GM20000 (cell line): Measurements from ENCODE around the gene STX1B.
"Not testable (repeated sequence)": the region's sequence is repeated elsewhere in the genome, so short reads cannot be mapped to it uniquely, and the experiment has no call there.

Experiments used
- DNase-seq: peaks from one replicate; pipeline ENCODE4 v3.0.0; 2012; ENCODE audit warnings: low spot score
- CTCF ChIP-seq: IDR thresholded peaks from 2 replicates; pipeline ENCODE4 v1.5.1; 2012; ENCODE audit warnings: mild to moderate bottlenecking, control low read depth; ENCODE audit errors: extremely low read depth, missing control alignments

Gene STX1B

GRCh38 chr16:30947859-30948666 is 62.4 kb downstream of the STX1B start:
- peak; percentile 69 for DNase-seq
- no peak for TF ChIP-seq CTCF

GRCh38 chr16:30947541-30947858 is 62.9 kb downstream of the STX1B start:
- TF ChIP-seq CTCF: no peak
- DNase-seq: no peak

- no peak for DNase-seq
- TF ChIP-seq CTCF: no peak
Measured at GRCh38 chr16:30946671-30947540, 63.5 kb downstream of the STX1B start.

- no peak for DNase-seq
- TF ChIP-seq CTCF: no peak
Measured at GRCh38 chr16:30944352-30944751, 66.1 kb downstream of the STX1B start.

- no peak for TF ChIP-seq CTCF
- DNase-seq: no peak
Measured at GRCh38 chr16:30942426-30942806, 68.0 kb downstream of the STX1B start.

GRCh38 chr16:30941600-30942425 is 68.6 kb downstream of the STX1B start:
- peak; percentile 91 for DNase-seq
- TF ChIP-seq CTCF: peak; percentile 80

- DNase-seq: not testable (repeated sequence)
Measured at GRCh38 chr16:30939571-30939970, 70.9 kb downstream of the STX1B start.
